ENCODE data around the gene KIF1B.

KIF1B gene

DNA sequence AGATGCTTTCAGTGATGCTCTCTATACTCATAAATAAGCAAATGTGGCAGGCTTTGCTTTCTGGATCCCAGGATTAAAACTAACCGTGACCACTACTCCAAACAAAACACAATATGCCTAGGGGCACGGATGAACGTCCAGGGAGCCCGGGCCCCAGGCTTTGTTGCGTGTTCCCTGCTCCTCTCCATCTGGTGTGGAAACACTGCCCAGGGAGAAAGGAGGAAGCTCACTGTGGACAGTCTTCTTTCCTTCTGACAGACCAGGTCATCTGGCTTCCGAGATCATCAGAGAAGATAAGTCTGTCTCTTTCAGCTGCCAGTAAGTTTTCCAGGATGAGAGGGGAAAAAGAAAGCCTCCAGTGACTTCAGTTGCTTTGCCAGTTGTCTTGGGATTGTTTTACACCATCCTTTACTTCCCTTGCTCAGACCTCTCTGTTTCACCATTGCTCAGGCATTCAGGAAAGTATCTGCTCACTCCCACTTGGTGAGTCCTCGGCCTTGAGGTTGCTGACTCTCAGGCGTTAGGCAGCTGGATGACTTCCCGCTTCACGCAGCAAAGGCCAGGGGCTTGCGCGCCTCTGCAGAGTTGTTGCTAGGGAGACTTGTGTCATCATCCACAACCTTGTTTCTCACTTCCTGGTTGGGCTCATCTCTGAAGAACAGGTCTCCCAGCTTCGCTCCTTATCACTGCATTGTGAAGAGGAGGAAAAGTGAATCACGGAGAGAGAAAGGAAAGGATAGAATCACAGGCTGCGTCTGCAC, 167.9 kb downstream of the KIF1B start:
- no peak overlapping the region for H3K4me3 ChIP-seq (ENCODE audit: low read depth, low read length)
- no peak for TF ChIP-seq CTCF (IDR thresholded peaks at IDR 0.05; ENCODE audit: low read depth, low read length)

DNA sequence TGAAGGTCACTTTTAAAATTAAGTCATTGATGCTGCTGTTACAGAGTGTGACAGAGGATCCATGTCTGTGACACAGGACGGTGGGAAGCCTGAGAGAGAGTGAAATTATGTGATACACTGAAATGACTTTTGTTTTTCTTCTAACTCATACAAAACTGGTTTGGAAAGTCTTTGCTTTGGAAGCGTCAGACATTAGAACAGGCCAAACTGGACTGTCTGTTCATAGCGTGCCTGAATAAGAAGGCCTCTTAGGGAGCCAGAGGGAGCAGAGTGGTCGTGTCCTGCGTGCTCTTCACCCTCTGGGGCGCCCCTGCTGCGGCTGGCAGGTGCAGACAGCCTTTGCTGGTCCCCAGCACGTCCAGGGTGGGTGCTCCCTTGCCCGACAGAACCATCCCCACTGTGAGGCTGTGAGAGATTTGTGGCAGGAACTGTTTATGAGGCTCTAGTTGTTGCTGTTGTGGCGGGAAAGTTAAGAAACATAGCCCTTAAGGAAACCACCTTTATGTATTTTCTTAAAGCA, 168.8 kb downstream of the KIF1B start:
- TF ChIP-seq CTCF (IDR thresholded peaks at IDR 0.05; ENCODE audit: low read depth, low read length), result no peak
- H3K4me3 ChIP-seq (ENCODE audit: low read depth, low read length), result no peak overlapping the region

DNA sequence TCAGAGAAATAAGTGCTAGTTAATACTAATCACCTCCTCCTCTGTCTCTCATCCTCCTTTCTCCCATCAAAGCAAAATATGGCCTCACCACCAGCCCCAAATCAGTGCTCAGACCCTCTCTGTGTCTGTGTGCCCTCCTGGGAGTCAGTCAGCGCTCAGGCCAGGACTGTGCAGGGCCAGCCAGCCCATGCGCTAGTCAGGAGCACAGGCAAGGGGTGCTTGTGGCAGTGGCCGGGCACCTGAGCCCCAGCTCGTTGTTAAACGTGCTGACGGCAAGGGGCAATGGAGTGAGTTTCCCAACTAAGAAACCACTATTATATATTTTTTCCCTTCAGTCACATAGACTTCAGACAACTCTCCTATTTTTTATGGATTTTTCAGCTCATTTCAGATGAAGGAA, 169.3 kb downstream of the KIF1B start:
- no peak for TF ChIP-seq CTCF (IDR thresholded peaks at IDR 0.05; ENCODE audit: low read depth, low read length)
- H3K4me3 ChIP-seq (ENCODE audit: low read depth, low read length), result no peak overlapping the region

DNA sequence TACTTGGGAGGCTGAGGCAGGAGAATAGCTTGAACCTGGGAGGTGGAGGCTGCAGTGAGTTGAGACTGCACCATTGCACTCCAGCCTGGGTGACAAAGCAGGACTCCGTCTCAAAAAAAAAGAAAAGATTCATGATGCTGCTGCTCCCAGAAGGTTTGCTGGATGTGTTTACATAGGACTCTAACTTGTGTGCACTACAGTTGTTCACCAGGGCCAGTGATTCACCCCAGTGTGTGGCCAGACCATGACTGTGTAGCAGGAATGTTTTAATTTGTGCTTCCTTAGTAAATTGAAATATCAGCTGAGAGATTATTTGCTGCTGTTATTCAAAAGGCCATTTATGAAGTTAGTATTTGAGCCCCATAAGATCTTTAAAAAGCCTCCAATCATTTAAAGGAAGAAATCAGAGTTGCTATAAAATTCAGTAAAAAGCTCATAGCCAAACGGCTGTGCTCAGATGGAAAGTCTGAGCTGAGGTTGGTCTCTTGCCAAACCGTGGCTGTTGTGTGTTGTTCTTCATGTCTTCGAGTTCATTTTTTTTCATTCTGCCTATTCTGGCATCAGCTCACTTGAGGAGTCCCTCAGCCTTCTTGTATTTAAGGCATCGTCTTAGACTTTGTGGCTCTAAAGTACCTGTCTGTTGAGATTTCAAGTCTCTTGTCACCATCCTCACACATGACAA, 170.4 kb downstream of the KIF1B start:
- no peak overlapping the region; the same call in 1 of the 2 replicates for H3K4me3 ChIP-seq (ENCODE audit: low read depth, low read length)
- TF ChIP-seq CTCF (IDR thresholded peaks at IDR 0.05; ENCODE audit: low read depth, low read length), result no peak

- no peak overlapping the region for H3K4me3 ChIP-seq (ENCODE audit: low read depth, low read length)
- no peak for TF ChIP-seq CTCF (IDR thresholded peaks at IDR 0.05; ENCODE audit: low read depth, low read length)
Measured at GRCh38 chr1:10383630-10384029, 173.3 kb downstream of the KIF1B start.

DNA sequence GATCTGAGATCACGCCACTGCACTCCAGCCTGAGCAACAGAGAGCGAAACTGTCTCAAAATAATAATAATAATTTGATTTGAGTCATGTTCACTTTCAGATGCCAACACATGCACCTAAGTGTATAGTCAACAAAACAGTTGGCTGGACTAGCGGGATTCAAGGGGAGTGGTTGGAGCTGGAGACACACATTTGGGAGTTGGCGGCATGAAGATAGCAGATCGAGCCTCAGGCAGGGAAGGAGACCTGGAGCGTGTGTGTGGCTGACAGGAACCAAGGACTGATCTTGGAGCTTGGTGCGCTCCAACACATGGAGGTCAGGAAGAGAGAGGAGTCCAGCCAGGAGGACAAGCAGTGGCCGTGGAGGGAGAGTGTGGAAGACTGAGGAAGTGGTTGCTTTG, 173.8 kb downstream of the KIF1B start:
- TF ChIP-seq CTCF (IDR thresholded peaks at IDR 0.05; ENCODE audit: low read depth, low read length), result no peak
- no peak overlapping the region for H3K4me3 ChIP-seq (ENCODE audit: low read depth, low read length)
